WTC11 (cell line): Measurements from ENCODE around the gene CD2BP2. TPM values are rescaled to one million over a fixed set of nuclear protein-coding genes. Genes with fewer than 3 reads are reported as not detected.
A peak's percentile ranks its signal among the peaks of the same experiment; 100 is the strongest.

Experiments used
- ATAC-seq: fragments of 200-7000 bp; cut with Tn5 transposase; 2 replicates; pipeline ENCODE4 v1.10.0; 2021; ENCODE audit warnings: mild to moderate bottlenecking, moderate library complexity
- CTCF ChIA-PET: fragments of 300-600 bp; sonication (Branson Sonifier 250); formaldehyde crosslinking; loops from one replicate; lab custom pipeline; 2021; ENCODE audit warnings: antibody characterized with exemption; lab: Charles Lee
- POLR2A ChIA-PET: fragments of 350-600 bp; sonication (Branson Sonifier 250); formaldehyde crosslinking; loops from one replicate; lab custom pipeline; 2021; ENCODE audit warnings: antibody characterized with exemption; lab: Charles Lee
- DNase-seq: peaks from one replicate; pipeline ENCODE4 v3.0.0; 2021; ENCODE audit warnings: low spot score
- H3K27ac Mint-ChIP-seq: 2 replicates; pipeline ENCODE4 v1.8.0; 2021; ENCODE audit warnings: mixed read lengths
- H3K27me3 Mint-ChIP-seq: 2 replicates; pipeline ENCODE4 v1.8.0; 2021; ENCODE audit warnings: low read depth, mild to moderate bottlenecking, moderate library complexity, mixed read lengths
- H3K36me3 Mint-ChIP-seq: 2 replicates; pipeline ENCODE4 v1.8.0; 2021; ENCODE audit warnings: mixed read lengths
- H3K4me1 Mint-ChIP-seq: 2 replicates; pipeline ENCODE4 v1.8.0; 2022; ENCODE audit warnings: mixed read lengths
- H3K4me3 Mint-ChIP-seq: 2 replicates; pipeline ENCODE4 v1.8.0; 2021; ENCODE audit warnings: mild to moderate bottlenecking, moderate library complexity, mixed read lengths
- H3K9me3 Mint-ChIP-seq: 2 replicates; pipeline ENCODE4 v1.8.0; 2021; ENCODE audit warnings: mixed read lengths
- ATF1 ChIP-seq: sonication (generic); formaldehyde crosslinking; IDR thresholded peaks from 2 replicates; pipeline ENCODE4 v1.8.1; 2023; ENCODE audit warnings: mild to moderate bottlenecking, moderate library complexity, missing genetic modification reagents
- EMX1 ChIP-seq: fragments of 250-450 bp; sonication (Bioruptor Pico); IDR thresholded peaks from 2 replicates; pipeline ENCODE4 v1.8.0; 2021; ENCODE audit warnings: mild to moderate bottlenecking
- FOXJ3 ChIP-seq: sonication (generic); formaldehyde crosslinking; IDR thresholded peaks from 2 replicates; pipeline ENCODE4 v1.9.0; 2021; ENCODE audit warnings: missing genetic modification reagents, mild to moderate bottlenecking, borderline replicate concordance
- GRHL2 ChIP-seq: fragments of 250-450 bp; sonication (Bioruptor Pico); IDR thresholded peaks from 2 replicates; pipeline ENCODE4 v1.8.0; 2022; ENCODE audit warnings: mild to moderate bottlenecking, moderate library complexity; ENCODE audit not compliant: insufficient replicate concordance, severe bottlenecking
- JAZF1 ChIP-seq: fragments of 250-450 bp; sonication (Bioruptor Pico); IDR thresholded peaks from 2 replicates; pipeline ENCODE4 v1.9.0; 2021; ENCODE audit warnings: moderate library complexity, mild to moderate bottlenecking, inconsistent platforms
- MYBL2 ChIP-seq: sonication (generic); formaldehyde crosslinking; IDR thresholded peaks from 2 replicates; pipeline ENCODE4 v1.8.1; 2023; ENCODE audit warnings: mild to moderate bottlenecking, moderate library complexity, missing genetic modification reagents
- NR1H2 ChIP-seq: sonication (generic); formaldehyde crosslinking; IDR thresholded peaks from 2 replicates; pipeline ENCODE4 v1.9.0; 2021; ENCODE audit warnings: mild to moderate bottlenecking, moderate library complexity, missing genetic modification reagents
- total RNA-seq: library from RNA; stranded (reverse); gene quantifications from 3 replicates; pipeline ENCODE4 v1.2.3, GENCODE V29; 2021
- TF ChIP-seq, protein P1 (sequence below): sonication (generic); formaldehyde crosslinking; IDR thresholded peaks from 2 replicates; pipeline ENCODE4 v1.8.0; 2022; ENCODE audit warnings: mild to moderate bottlenecking, missing genetic modification reagents
- TF ChIP-seq, protein P2 (sequence below): sonication (generic); formaldehyde crosslinking; IDR thresholded peaks from 2 replicates; pipeline ENCODE4 v1.8.1; 2023; ENCODE audit warnings: mild to moderate bottlenecking, moderate library complexity, missing genetic modification reagents
- TF ChIP-seq, protein P3 (sequence below): sonication (generic); formaldehyde crosslinking; IDR thresholded peaks from 2 replicates; pipeline ENCODE4 v1.8.1; 2023; ENCODE audit warnings: mild to moderate bottlenecking, missing genetic modification reagents, moderate library complexity
- TF ChIP-seq, protein P4 (sequence below): sonication (generic); formaldehyde crosslinking; IDR thresholded peaks from 2 replicates; pipeline ENCODE4 v1.8.1; 2023; ENCODE audit warnings: mild to moderate bottlenecking, missing genetic modification reagents, borderline replicate concordance
- TF ChIP-seq, protein P5 (sequence below): sonication (generic); formaldehyde crosslinking; IDR thresholded peaks from 2 replicates; pipeline ENCODE4 v1.8.0; 2023; ENCODE audit warnings: mild to moderate bottlenecking, missing genetic modification reagents

CD2BP2 gene
- total RNA-seq, 1 experiment from 2014 or later = 56.6 TPM

DNA sequence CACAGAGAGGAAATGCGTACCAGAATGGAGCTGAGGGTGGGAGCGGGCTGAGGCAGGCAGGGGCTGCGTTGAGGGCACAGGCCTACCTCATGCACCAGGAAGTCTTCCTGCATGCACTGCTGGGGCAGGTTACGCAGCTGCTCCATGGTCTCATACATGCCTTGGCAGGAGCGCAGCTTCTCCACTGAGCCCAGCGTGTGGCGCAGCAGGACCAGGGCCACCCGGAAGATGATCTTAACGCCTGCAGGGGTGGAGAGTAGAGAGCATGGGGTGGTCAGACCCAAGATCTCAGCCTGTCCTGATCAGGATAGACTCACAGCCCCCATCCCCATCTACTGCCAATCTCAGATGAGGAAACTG lies 3.4 kb upstream of the CD2BP2 start:
- no peak for ATAC-seq
- Mint-ChIP-seq H3K4me3 (no peak overlapping the region), H3K36me3 (peaks cover 22% of the 10 kb centered on the region), H3K27ac (peak overlapping the region; percentile 45; the same call in 1 of the 2 replicates), H3K9me3 (no peaks in the 10 kb centered on the region), H3K27me3 (no peaks in the 10 kb centered on the region; the same call in 1 of the 2 replicates), H3K4me1 (peaks cover 27% of the 10 kb centered on the region)
- ChIA-PET CTCF (interaction anchor here (0.6 to 3.1 kb wide), 4 partner anchors 11 to 179 kb away, joined by 3 to 17 read pairs (median 7); partner anchors contain the start of gene TBC1D10B), POLR2A (interaction anchor here (1.0 kb wide), 1 partner anchor 37 kb away, joined by 3 read pairs; the partner anchor contains the start of gene ZNF48)
- DNase-seq = no peak
- TF ChIP-seq, protein P1, sequence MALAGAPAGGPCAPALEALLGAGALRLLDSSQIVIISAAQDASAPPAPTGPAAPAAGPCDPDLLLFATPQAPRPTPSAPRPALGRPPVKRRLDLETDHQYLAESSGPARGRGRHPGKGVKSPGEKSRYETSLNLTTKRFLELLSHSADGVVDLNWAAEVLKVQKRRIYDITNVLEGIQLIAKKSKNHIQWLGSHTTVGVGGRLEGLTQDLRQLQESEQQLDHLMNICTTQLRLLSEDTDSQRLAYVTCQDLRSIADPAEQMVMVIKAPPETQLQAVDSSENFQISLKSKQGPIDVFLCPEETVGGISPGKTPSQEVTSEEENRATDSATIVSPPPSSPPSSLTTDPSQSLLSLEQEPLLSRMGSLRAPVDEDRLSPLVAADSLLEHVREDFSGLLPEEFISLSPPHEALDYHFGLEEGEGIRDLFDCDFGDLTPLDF (CRISPR knock-in tag) = no peak

DNA sequence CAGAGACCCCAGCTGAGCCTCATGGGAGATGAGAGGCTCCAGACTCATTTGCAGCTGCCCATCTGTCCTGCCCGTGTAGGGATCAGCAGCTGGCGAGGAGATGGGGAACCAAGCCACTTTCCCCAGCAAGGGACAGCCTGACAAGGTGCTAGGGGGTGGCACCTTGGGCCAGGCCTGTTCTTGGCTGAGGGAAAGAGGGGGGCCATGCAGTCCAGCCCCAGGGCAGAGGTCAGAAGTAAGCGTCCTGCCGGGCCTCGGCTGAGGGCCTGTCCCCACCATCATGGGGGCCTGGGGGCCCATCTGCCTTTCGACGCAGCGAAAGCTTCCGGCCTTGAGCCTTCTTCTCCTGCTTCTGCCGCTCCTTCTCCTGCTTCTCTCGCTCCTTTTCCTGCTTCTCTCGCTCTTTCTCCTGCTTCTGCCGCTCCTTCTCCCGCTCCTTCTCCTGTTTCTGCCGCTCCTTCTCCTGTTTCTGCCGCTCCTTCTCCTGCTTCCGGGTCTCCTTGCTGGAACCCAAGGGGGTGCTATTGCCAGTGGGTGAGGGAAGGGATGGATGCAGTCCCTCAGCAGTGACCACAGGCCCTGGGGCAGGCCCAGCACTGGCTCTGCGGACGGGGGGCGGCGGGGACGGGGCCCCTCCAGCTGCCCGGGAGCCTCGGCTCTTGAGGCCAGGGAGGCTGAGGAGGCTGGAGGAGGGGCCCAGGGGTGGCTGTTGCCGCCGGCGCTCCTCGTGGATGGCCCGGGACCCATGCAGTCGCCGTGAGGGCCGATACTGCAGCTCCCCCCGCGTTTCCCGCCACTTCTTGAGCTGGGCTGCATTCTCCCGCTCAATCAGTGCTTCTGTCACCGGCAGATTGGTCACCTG lies 2.8 kb upstream of the CD2BP2 start:
- DNase-seq = no peak
- Mint-ChIP-seq H3K4me3 (no peak overlapping the region), H3K36me3 (peaks cover 22% of the 10 kb centered on the region), H3K9me3 (no peaks in the 10 kb centered on the region), H3K27ac (no peak overlapping the region), H3K27me3 (no peaks in the 10 kb centered on the region; the same call in 1 of the 2 replicates), H3K4me1 (peaks cover 27% of the 10 kb centered on the region)
- no peak for ATAC-seq
- ChIA-PET CTCF (interaction anchor here (0.6 to 3.1 kb wide), 5 partner anchors 12 to 245 kb away, joined by 3 to 17 read pairs (median 4); partner anchors contain the start of gene TBC1D10B), POLR2A (interaction anchor here (1.0 kb wide), 1 partner anchor 37 kb away, joined by 3 read pairs; the partner anchor contains the start of gene ZNF48)
- TF ChIP-seq, protein P2, sequence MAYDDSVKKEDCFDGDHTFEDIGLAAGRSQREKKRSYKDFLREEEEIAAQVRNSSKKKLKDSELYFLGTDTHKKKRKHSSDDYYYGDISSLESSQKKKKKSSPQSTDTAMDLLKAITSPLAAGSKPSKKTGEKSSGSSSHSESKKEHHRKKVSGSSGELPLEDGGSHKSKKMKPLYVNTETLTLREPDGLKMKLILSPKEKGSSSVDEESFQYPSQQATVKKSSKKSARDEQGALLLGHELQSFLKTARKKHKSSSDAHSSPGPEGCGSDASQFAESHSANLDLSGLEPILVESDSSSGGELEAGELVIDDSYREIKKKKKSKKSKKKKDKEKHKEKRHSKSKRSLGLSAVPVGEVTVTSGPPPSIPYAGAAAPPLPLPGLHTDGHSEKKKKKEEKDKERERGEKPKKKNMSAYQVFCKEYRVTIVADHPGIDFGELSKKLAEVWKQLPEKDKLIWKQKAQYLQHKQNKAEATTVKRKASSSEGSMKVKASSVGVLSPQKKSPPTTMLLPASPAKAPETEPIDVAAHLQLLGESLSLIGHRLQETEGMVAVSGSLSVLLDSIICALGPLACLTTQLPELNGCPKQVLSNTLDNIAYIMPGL (CRISPR knock-in tag) = no peak
- TF ChIP-seq EMX1 (CRISPR knock-in tag) (no peak), MYBL2 (CRISPR knock-in tag) (no peak)

DNA sequence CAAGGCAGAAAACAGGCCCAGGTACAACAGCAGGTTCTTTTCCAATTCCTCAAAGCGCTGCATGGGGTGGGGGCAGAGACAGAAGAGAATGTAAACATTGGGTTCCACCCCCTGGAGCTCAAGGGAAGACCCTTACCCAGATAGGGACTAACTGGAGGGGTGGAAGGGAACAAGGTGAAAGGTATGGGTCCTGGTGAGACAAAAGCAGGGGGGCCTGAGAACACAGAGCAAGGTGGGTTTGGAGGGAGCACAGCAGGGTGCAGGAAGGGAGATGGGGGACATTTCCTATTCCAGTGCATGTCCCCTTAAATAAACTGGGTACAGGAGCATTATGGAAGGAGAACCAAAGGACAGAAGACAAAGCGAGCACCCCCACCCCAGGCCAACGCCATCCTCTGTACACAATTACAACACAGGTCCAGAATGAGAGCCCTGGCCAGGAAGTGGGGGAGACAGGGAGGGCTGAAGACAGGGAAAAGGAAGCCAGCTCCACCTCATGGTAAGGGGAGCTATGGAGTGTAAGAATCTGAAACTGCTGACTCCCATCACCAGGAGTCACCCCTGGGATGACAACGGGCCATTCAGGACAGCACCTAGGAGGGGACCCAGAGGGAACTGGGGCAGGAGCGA lies 2.1 kb upstream of the CD2BP2 start:
- H3K4me1 Mint-ChIP-seq = peaks cover 27% of the 10 kb centered on the region
- CTCF ChIA-PET = interaction anchor here (0.6 to 5.0 kb wide), 6 partner anchors 14 to 244 kb away, joined by 3 to 28 read pairs (median 4); partner anchors contain the start of genes TBC1D10B and ZNF48
- H3K36me3 Mint-ChIP-seq = peaks cover 26% of the 10 kb centered on the region
- H3K27me3 Mint-ChIP-seq = no peaks in the 10 kb centered on the region; the same call in 1 of the 2 replicates
- TF ChIP-seq, protein P3, sequence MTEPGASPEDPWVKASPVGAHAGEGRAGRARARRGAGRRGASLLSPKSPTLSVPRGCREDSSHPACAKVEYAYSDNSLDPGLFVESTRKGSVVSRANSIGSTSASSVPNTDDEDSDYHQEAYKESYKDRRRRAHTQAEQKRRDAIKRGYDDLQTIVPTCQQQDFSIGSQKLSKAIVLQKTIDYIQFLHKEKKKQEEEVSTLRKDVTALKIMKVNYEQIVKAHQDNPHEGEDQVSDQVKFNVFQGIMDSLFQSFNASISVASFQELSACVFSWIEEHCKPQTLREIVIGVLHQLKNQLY (CRISPR knock-in tag) = no peak
- TF ChIP-seq, protein P4, sequence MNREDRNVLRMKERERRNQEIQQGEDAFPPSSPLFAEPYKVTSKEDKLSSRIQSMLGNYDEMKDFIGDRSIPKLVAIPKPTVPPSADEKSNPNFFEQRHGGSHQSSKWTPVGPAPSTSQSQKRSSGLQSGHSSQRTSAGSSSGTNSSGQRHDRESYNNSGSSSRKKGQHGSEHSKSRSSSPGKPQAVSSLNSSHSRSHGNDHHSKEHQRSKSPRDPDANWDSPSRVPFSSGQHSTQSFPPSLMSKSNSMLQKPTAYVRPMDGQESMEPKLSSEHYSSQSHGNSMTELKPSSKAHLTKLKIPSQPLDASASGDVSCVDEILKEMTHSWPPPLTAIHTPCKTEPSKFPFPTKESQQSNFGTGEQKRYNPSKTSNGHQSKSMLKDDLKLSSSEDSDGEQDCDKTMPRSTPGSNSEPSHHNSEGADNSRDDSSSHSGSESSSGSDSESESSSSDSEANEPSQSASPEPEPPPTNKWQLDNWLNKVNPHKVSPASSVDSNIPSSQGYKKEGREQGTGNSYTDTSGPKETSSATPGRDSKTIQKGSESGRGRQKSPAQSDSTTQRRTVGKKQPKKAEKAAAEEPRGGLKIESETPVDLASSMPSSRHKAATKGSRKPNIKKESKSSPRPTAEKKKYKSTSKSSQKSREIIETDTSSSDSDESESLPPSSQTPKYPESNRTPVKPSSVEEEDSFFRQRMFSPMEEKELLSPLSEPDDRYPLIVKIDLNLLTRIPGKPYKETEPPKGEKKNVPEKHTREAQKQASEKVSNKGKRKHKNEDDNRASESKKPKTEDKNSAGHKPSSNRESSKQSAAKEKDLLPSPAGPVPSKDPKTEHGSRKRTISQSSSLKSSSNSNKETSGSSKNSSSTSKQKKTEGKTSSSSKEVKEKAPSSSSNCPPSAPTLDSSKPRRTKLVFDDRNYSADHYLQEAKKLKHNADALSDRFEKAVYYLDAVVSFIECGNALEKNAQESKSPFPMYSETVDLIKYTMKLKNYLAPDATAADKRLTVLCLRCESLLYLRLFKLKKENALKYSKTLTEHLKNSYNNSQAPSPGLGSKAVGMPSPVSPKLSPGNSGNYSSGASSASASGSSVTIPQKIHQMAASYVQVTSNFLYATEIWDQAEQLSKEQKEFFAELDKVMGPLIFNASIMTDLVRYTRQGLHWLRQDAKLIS (CRISPR knock-in tag) = no peak
- TF ChIP-seq ATF1 (CRISPR knock-in tag) (no peak), GRHL2 (no peak), FOXJ3 (CRISPR knock-in tag) (no peak), JAZF1 (CRISPR knock-in tag) (no peak), NR1H2 (CRISPR knock-in tag) (no peak)
- TF ChIP-seq, protein P5, sequence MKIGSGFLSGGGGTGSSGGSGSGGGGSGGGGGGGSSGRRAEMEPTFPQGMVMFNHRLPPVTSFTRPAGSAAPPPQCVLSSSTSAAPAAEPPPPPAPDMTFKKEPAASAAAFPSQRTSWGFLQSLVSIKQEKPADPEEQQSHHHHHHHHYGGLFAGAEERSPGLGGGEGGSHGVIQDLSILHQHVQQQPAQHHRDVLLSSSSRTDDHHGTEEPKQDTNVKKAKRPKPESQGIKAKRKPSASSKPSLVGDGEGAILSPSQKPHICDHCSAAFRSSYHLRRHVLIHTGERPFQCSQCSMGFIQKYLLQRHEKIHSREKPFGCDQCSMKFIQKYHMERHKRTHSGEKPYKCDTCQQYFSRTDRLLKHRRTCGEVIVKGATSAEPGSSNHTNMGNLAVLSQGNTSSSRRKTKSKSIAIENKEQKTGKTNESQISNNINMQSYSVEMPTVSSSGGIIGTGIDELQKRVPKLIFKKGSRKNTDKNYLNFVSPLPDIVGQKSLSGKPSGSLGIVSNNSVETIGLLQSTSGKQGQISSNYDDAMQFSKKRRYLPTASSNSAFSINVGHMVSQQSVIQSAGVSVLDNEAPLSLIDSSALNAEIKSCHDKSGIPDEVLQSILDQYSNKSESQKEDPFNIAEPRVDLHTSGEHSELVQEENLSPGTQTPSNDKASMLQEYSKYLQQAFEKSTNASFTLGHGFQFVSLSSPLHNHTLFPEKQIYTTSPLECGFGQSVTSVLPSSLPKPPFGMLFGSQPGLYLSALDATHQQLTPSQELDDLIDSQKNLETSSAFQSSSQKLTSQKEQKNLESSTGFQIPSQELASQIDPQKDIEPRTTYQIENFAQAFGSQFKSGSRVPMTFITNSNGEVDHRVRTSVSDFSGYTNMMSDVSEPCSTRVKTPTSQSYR (CRISPR knock-in tag) = no peak
- TF ChIP-seq, all 79 proteins: peak for 0
- POLR2A ChIA-PET = interaction anchor here (0.6 to 0.9 kb wide), 4 partner anchors 21 to 658 kb away, joined by 3 to 7 read pairs (median 5); no protein-coding TSS in a partner anchor
- DNase-seq (no peak), ATAC-seq (no peak)
- Mint-ChIP-seq H3K9me3 (no peaks in the 10 kb centered on the region), H3K4me3 (no peak overlapping the region; the same call in 1 of the 2 replicates), H3K27ac (no peak overlapping the region; the same call in 1 of the 2 replicates)
